HG03558 (cell line): ENCODE measurements around the gene MESD.
"Not testable (repeated sequence)": the region's sequence is repeated elsewhere in the genome, so short reads cannot be mapped to it uniquely, and the experiment has no call there.

Experiments used
- ATAC-seq: cut with Tn5 transposase; IDR thresholded peaks from one replicate; pipeline ENCODE4 v1.9.1; 2021; ENCODE audit warnings: moderate number of reproducible peaks; ENCODE audit not compliant: unreplicated experiment; ENCODE audit errors: extremely low read depth

MESD gene

GRCh38 chr15:80967991-80968510, 21.6 kb downstream of the MESD start:
- no peak for ATAC-seq

- ATAC-seq, result no peak
Measured at GRCh38 chr15:80967451-80967850, 22.2 kb downstream of the MESD start.

- ATAC-seq, result no peak
Measured at GRCh38 chr15:80966431-80967197, 23.0 kb downstream of the MESD start.

GRCh38 chr15:80965454-80965853, 24.2 kb downstream of the MESD start:
- not testable (repeated sequence) for ATAC-seq

- no peak for ATAC-seq
Measured at GRCh38 chr15:80958818-80959495, 30.7 kb downstream of the MESD start.

- ATAC-seq, result no peak
Measured at GRCh38 chr15:80957976-80958375, 31.6 kb downstream of the MESD start.

GRCh38 chr15:80957556-80957955, 32.1 kb downstream of the MESD start:
- ATAC-seq, result no peak

- ATAC-seq, result peak; percentile 40
Measured at GRCh38 chr15:80955571-80956452, 33.8 kb downstream of the MESD start.

- ATAC-seq, result no peak
Measured at GRCh38 chr15:80953953-80954778, 35.5 kb downstream of the MESD start.

- ATAC-seq, result no peak
Measured at GRCh38 chr15:80953001-80953952, 36.3 kb downstream of the MESD start.

GRCh38 chr15:80951941-80952340, 37.7 kb downstream of the MESD start:
- ATAC-seq, result no peak

- ATAC-seq, result no peak
Measured at GRCh38 chr15:80950291-80951078, 39.1 kb downstream of the MESD start.

GRCh38 chr15:80949756-80950155, 39.9 kb downstream of the MESD start:
- ATAC-seq, result no peak

GRCh38 chr15:80948651-80949292, 40.8 kb downstream of the MESD start:
- ATAC-seq, result no peak

- ATAC-seq, result no peak
Measured at GRCh38 chr15:80946576-80946975, 43.0 kb downstream of the MESD start.

GRCh38 chr15:80945605-80946004, 44.0 kb downstream of the MESD start:
- no peak for ATAC-seq

- ATAC-seq, result no peak
Measured at GRCh38 chr15:80944818-80945217, 44.8 kb downstream of the MESD start.
